Measurements from ENCODE around the gene ZBTB7C.

The ZBTB7C gene

GRCh38 chr18:48393170-48393569 is 16.0 kb downstream of the ZBTB7C start:
- DNase-seq (ENCODE audit: low read depth, low spot score) = no peak
- peak overlapping the region; percentile 39 for H3K27ac ChIP-seq

DNA sequence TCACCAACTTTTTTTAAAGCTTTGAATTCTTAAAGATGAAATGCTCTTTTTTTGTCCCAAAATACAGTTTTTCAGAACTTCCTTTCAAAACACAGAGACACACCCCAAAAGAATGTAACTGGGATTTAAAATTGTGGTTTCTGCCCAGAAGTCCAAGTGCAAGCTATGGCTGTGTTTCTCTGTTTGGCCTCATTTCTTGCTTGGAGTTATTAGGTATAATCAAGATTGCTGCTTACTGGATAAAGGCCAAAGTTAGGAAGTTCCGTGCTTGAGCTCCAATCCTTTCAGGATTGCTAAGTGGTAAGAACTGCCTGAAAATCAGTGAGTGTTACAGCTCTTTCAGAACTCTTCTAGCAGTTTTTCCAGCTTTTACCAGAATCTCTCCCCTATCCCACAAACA is 16.9 kb downstream of the ZBTB7C start:
- no peak for DNase-seq (ENCODE audit: low read depth, low spot score)
- no peak overlapping the region for H3K27ac ChIP-seq

DNA sequence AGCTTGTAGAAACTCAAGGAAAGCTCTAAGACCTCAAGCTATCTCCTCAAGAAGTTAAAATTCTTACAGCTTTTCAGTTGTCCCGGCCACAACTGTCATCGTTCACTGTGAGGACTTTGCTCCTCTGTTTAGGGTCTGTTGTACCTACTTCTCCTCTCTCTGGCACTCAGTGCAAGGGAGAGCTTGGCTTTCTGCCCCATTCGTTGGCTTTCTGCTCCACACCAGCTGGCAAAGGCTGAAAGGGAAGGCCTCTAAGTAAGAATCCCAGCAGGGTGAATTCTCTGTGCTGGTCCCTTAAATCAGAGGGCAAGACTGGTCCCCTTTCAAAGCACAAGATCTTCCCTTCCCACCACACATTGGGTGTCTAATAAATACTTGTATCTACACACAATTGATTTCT is 17.3 kb downstream of the ZBTB7C start:
- DNase-seq (ENCODE audit: low read depth, low spot score) = no peak
- no peak overlapping the region for H3K27ac ChIP-seq

DNA sequence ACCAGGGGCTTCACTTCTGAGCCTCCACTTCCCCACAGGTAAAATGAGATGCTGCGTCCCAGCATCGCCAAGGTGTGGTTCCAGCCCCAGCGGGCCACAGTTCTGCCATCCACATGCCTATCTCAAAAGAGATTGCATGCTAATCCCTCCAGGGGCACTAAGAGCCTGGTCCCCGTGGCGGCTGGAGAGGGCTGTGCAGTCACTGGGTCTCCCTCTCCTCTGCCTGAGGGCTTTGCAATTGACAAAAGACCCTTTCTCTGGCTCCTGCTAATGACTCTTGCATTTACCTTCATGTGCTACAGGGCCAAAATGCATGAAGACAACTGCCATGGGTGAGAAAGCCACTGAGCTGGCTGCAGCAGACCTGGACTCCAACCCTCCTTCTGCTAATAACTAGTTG is 18.5 kb downstream of the ZBTB7C start:
- DNase-seq (ENCODE audit: low read depth, low spot score) = no peak
- H3K27ac ChIP-seq = no peak overlapping the region

DNA sequence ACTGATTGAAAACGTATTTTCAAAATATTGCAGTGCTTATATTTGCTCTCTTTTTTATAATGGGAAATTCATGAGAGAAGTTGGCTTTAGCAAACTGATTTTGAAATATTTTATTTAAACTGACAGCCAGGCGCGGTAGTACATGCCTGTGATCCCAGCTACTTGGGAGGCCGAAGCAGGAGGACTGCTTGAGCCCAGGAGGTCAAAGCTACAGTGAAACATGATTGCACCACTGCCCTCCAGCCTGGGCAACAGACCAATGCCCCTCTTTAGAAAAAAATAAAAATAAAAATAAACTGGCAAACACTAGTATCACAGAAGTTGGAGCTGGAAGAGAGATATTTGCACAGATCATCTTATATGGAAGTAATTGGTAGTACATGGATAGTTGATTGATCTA is 20.7 kb downstream of the ZBTB7C start:
- no peak for DNase-seq (ENCODE audit: low read depth, low spot score)

GRCh38 chr18:48387300-48387699 is 21.9 kb downstream of the ZBTB7C start:
- DNase-seq (ENCODE audit: low read depth, low spot score) = no peak
- H3K27ac ChIP-seq = no peak overlapping the region

More for the DNA sequence above, 20.7 kb downstream of the ZBTB7C start:
- H3K27ac ChIP-seq = no peak overlapping the region

- DNase-seq (ENCODE audit: low read depth, low spot score) = no peak
- no peak overlapping the region for H3K27ac ChIP-seq
Observed at GRCh38 chr18:48385596-48385995, 23.6 kb downstream of the ZBTB7C start.

- DNase-seq (ENCODE audit: low read depth, low spot score) = no peak
- H3K27ac ChIP-seq = no peak overlapping the region
Observed at GRCh38 chr18:48376934-48377333, 32.2 kb downstream of the ZBTB7C start.

- no peak for DNase-seq (ENCODE audit: low read depth, low spot score)
- H3K27ac ChIP-seq = no peak overlapping the region
Observed at GRCh38 chr18:48376406-48376805, 32.8 kb downstream of the ZBTB7C start.

DNA sequence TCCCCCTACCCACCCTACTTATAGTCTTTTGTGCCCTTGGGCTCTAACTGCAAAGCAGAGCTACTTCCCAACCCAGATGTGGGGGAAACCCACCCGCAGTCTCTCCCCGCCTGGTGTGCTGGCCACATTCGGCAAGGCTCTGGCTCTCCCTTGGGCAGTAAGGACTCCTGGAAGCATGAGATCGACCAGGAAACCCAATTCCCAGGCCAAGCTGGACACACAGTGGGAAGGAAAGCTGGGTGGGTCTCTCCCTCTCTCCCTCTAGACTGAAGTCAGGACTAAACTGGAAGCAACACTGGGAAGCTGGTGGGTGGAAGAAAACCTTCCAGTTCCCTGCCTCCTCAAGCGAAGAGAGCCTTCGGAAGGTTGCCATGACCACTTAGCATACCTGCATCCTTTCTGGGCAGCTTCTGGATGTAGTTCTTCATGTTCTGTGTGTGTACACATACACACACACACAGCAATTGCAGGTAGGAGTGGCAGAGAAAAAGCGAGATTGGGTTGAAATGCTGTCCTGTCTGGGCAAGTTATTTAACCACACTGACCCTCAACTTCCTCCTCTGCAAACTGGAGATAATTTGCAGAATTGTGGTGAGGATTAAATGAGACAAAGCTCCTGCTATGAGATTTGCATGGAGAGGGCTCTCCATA is 33.9 kb downstream of the ZBTB7C start:
- DNase-seq (ENCODE audit: low read depth, low spot score) = no peak

DNA sequence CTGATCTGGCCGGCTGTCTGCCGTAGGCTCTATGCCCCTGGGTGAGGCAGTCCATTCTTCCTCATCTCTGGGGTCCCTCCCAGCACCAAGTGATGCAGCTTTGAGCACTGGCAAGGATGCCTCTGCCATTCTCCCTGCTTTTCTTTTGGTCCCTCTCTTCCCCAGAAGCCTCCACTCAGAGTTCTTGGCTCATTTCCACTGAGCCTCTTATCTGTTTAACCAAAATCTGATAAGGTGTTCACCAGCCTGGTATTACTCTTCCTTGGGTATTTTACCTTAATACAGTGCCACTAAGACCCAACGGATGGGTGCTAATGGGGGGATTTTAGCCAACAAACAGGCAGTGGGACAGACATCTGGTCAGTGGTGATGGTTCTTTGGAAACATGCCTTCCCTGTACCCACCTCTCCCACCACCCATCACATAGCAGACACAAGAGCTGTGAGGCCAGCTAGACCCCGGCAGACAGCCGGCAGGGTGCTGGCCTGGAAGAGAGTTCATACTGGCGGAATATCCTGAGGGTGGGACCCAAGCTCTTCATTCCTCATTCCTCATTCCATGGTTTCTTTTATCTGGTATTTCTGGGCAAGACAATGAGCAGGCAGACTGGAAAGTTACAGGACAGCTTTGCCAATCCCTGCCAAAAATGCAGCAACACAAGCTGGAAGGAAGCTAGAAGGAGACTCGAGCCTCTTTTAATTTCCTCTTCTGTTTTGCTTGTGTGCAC is 34.6 kb downstream of the ZBTB7C start:
- no peak overlapping the region for H3K27ac ChIP-seq
- no peak for DNase-seq (ENCODE audit: low read depth, low spot score)

More for the DNA sequence above, 33.9 kb downstream of the ZBTB7C start:
- H3K27ac ChIP-seq = no peak overlapping the region

DNA sequence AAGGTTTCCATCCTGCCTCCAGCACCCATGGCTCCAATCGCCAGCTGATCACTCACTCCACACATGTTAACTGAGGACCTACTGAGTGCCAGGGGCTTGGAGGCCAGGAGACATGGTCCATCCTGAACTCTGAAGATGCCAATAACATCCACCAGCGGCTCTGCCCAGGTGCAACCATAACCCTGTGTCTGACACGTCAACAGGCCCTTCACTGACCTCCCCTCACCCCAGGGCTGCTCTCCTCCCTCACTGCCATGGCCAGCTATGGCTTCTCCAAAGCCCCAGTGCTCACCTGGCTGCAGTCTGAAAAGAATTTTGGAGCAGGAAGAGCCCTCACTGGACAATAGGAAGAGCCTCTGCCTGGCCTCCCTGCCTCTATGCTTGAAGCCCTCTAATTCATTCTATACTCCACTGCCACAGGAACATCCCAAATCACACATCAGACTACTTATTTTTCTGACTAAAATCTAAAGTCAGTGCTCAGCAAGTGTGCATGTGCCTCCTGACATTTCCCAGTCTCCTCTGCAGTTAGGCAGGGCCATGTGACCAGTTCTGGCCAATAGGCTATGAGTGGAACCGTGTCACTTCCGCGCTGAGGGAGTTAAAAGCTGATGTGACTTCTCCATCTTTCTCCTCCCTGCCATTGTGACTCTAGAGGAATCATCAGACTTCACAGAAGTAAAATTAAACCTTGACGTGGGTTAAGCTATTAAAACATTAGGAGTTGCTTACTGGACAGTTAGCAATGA is 37.2 kb downstream of the ZBTB7C start:
- H3K27ac ChIP-seq = no peak overlapping the region
- no peak for DNase-seq (ENCODE audit: low read depth, low spot score)

DNA sequence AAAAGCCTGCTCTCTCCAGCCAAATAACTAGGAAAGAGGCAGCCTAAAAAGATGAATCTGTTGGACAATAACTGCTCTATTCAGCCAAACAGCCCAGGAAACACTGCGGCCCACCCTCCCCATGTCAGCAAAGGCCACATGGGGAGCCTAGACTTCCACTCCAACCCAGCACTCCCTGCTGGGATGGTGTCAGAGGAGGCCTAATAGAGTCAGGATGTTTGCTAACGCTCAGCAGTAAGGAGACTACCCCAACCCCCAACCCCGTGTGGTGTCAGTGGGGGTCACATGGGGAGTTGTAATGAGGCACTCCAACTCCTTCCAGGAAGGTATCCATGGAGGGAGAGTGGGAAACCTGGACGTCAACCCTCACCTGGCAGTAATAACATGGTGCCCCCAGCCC is 41.6 kb downstream of the ZBTB7C start:
- DNase-seq (ENCODE audit: low read depth, low spot score) = no peak
- H3K27ac ChIP-seq = no peak overlapping the region

GRCh38 chr18:48365965-48366364 is 43.2 kb downstream of the ZBTB7C start:
- H3K27ac ChIP-seq = no peak overlapping the region
- no peak for DNase-seq (ENCODE audit: low read depth, low spot score)

DNA sequence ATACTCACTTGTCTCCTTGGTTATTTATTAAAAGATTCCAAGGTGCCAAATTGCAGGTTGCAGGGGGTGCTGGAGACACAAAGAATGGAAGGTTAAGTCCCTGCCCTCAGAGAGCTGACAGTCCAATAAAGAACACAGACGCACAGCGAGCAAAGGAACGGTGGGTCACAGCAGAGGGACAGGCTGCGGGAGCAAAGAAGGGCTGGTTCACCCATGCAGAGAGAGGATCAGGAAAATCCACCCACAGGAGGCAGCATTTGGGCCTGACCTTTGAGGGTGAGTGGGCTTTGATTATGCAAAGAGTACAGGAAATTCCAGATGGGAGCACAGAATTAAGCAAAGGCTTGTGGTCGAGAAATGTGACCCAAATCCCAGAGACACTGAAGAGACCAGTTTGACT is 45.0 kb downstream of the ZBTB7C start:
- no peak for DNase-seq (ENCODE audit: low read depth, low spot score)

DNA sequence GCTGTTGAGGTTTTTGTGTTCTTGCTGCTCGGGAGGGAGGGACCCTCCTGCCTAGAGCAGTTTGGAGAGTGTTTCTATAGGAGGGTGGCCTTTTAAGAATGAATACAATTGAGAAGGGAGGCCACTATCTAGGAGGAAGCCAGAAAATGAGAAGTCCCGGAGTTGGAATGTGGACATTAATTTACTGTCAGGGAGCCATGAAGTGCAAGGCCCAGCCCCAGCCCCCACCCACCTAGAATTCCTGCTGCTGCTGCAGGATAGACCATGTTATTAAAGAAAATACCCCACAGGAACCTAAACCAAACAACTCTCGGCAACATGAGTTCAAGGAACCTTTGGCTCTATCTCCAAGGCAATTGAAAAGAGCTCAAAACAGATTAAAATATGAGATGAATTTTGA is 46.0 kb downstream of the ZBTB7C start:
- no peak overlapping the region for H3K27ac ChIP-seq
- DNase-seq (ENCODE audit: low read depth, low spot score) = no peak

More for the DNA sequence above, 45.0 kb downstream of the ZBTB7C start:
- H3K27ac ChIP-seq = no peak overlapping the region

GRCh38 chr18:48361801-48362200 is 47.4 kb downstream of the ZBTB7C start:
- H3K27ac ChIP-seq = no peak overlapping the region
- no peak for DNase-seq (ENCODE audit: low read depth, low spot score)

GRCh38 chr18:48360376-48361021 is 48.7 kb downstream of the ZBTB7C start:
- DNase-seq (ENCODE audit: low read depth, low spot score) = no peak
- no peak overlapping the region for H3K27ac ChIP-seq

GRCh38 chr18:48359626-48360025 is 49.6 kb downstream of the ZBTB7C start:
- no peak overlapping the region for H3K27ac ChIP-seq
- no peak for DNase-seq (ENCODE audit: low read depth, low spot score)

- no peak overlapping the region for H3K27ac ChIP-seq
- no peak for DNase-seq (ENCODE audit: low read depth, low spot score)
Observed at GRCh38 chr18:48358868-48359267, 50.3 kb downstream of the ZBTB7C start.
